ENCODE results near the gene HIRA. TPM values are rescaled to one million over a fixed set of nuclear protein-coding genes. Genes with fewer than 3 reads are reported as not detected.

The HIRA gene
- total RNA-seq, 1 experiment from 2014 or later: 50.6 TPM

DNA sequence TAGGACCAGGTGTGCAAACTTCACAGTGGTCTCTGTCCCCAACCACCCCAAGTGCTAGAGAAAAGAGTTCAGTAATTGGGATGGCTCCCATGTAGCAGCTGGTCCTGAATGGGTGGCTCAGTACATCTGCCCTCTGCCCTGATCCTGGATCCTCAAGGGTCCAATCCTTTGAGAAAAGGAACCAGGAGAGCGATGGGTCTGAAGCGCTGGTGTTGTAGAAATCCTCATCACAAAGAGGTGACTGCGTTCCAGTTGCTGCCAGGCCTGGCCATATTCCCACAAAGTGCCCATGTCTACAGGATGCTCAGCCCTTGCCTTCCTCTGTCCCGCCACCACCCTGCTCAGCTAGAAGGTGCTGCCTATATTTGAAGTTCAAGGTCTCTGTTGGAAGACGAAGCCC lies 22.2 kb upstream of the HIRA start:
- BruUV-seq (replicated peaks): no TSS peak
- ChIA-PET CTCF (no interaction called here), POLR2A (ENCODE audit: low non-redundant PET) (no interaction called here)
- Histone ChIP-seq H3K27me3 (replicated peaks; ENCODE audit: insufficient read depth, low read depth, low read length, poor library complexity) (no peaks in the 10 kb centered on the region), H3K9me3 (ENCODE audit: low read depth, low read length, poor library complexity, severe bottlenecking) (no peaks in the 10 kb centered on the region), H3K4me1 (ENCODE audit: insufficient read depth, low read length, poor library complexity, severe bottlenecking) (no peaks in the 10 kb centered on the region), H3K36me3 (ENCODE audit: insufficient read depth, low read length, poor library complexity, severe bottlenecking) (peaks cover 63% of the 10 kb centered on the region), H3K27ac (ENCODE audit: low read depth, low read length, poor library complexity, severe bottlenecking) (no peak overlapping the region), H3K4me3 (ENCODE audit: low read depth, low read length, poor library complexity, severe bottlenecking) (no peak overlapping the region)
- DNase-seq (ENCODE audit: low spot score): no peak
- TF ChIP-seq EZH2 (IDR thresholded peaks at IDR 0.05; ENCODE audit: borderline replicate concordance, low read depth, low read length, poor library complexity, severe bottlenecking): no peak
- no peak for TF ChIP-seq CTCF (conservative IDR thresholded peaks at IDR 0.05; ENCODE audit: low read depth, low read length)
- intact Hi-C loops (cut with micrococcal nuclease; ENCODE audit: unreplicated experiment): no loop called here

DNA sequence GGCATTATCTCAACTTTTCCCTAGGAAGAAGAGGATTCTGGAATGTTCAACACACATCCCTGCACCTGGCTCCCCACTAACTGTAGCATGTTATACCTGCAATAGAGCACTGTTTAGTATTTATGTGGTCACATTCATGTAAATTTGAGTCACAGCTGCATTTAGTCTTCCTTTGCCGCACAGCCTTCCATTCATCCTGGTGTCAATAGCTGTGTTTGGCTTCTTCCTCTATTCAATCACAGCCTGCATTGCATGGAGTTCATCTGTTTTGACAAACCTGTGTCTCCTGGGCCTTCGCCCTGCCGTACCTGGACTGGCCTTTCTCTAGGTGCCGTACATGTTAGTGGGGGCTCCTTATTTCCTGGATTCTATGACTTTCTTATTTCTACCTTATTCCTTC lies 20.0 kb upstream of the HIRA start:
- CTCF ChIA-PET: no interaction called here
- TF ChIP-seq EZH2 (IDR thresholded peaks at IDR 0.05; ENCODE audit: borderline replicate concordance, low read depth, low read length, poor library complexity, severe bottlenecking): no peak
- no peak for TF ChIP-seq CTCF (conservative IDR thresholded peaks at IDR 0.05; ENCODE audit: low read depth, low read length)
- Histone ChIP-seq H3K27ac (ENCODE audit: low read depth, low read length, poor library complexity, severe bottlenecking) (no peak overlapping the region), H3K4me3 (ENCODE audit: low read depth, low read length, poor library complexity, severe bottlenecking) (no peak overlapping the region), H3K27me3 (replicated peaks; ENCODE audit: insufficient read depth, low read depth, low read length, poor library complexity) (no peaks in the 10 kb centered on the region), H3K9me3 (ENCODE audit: low read depth, low read length, poor library complexity, severe bottlenecking) (no peaks in the 10 kb centered on the region), H3K36me3 (ENCODE audit: insufficient read depth, low read length, poor library complexity, severe bottlenecking) (peaks cover 49% of the 10 kb centered on the region), H3K4me1 (ENCODE audit: insufficient read depth, low read length, poor library complexity, severe bottlenecking) (peaks cover 6% of the 10 kb centered on the region)
- POLR2A ChIA-PET (ENCODE audit: low non-redundant PET): interaction anchor here (0.7 kb wide), 1 partner anchor 24 kb away, joined by 3 read pairs; no protein-coding TSS in a partner anchor
- no peak for DNase-seq (ENCODE audit: low spot score)
- no TSS peak for BruUV-seq (replicated peaks)
- intact Hi-C loops (cut with micrococcal nuclease; ENCODE audit: unreplicated experiment): no loop called here

DNA sequence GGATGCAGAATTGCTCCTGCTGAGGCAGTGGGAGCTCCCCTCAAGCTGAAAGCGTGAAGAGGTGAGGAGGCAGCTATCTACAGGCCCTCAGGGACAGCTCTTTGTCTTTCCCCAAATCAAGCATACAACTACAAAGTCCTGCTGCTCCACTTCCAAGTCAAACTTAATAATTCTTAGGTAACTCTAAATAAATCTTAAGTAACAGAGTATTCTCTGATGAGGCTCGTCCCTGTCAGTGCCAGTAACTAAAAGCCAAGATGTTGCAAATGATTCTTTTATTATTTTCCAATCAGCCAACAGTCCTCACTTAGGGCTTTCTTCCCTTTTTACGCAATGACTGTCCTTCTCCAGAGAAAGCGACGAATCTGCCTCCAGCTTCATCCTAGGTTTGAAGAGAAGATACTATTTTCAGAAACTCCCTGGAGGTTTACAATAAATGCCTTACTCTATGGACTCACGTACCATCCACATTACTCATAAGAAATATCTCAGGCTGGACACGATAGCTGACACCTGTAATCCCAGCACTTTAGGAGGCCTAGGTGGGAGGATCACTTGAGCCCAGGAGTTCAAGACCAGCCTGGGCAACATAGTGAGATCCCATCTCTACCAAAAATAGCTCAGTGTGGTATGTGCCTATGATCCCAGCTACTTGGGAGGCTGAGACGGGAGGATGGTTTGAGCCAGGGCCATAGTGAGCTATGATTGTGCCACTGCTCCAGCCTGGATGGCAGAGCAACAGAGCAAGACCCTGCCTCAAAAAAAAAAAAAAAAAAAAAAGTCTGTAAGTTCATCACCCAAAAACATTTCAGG lies 19.0 kb upstream of the HIRA start:
- DNase-seq (ENCODE audit: low spot score): no peak
- TF ChIP-seq EZH2 (IDR thresholded peaks at IDR 0.05; ENCODE audit: borderline replicate concordance, low read depth, low read length, poor library complexity, severe bottlenecking): no peak
- no peak for TF ChIP-seq CTCF (conservative IDR thresholded peaks at IDR 0.05; ENCODE audit: low read depth, low read length)

More for the DNA sequence above, 19.0 kb upstream of the HIRA start:
- no peak overlapping the region for H3K27ac ChIP-seq (ENCODE audit: low read depth, low read length, poor library complexity, severe bottlenecking)
- no peaks in the 10 kb centered on the region for H3K9me3 ChIP-seq (ENCODE audit: low read depth, low read length, poor library complexity, severe bottlenecking)
- peaks cover 39% of the 10 kb centered on the region for H3K36me3 ChIP-seq (ENCODE audit: insufficient read depth, low read length, poor library complexity, severe bottlenecking)
- H3K27me3 ChIP-seq (replicated peaks; ENCODE audit: insufficient read depth, low read depth, low read length, poor library complexity): no peaks in the 10 kb centered on the region
- H3K4me1 ChIP-seq (ENCODE audit: insufficient read depth, low read length, poor library complexity, severe bottlenecking): peaks cover 6% of the 10 kb centered on the region
- BruUV-seq (replicated peaks): no TSS peak
- intact Hi-C loops (cut with micrococcal nuclease; ENCODE audit: unreplicated experiment): no loop called here
- no peak overlapping the region for H3K4me3 ChIP-seq (ENCODE audit: low read depth, low read length, poor library complexity, severe bottlenecking)
- ChIA-PET CTCF (no interaction called here), POLR2A (ENCODE audit: low non-redundant PET) (interaction anchor here (0.6 to 0.7 kb wide), 2 partner anchors 25 to 492 kb away, joined by 3 to 9 read pairs; no protein-coding TSS in a partner anchor)
